ENCODE results near the gene TMEM126A.

Gene TMEM126A

DNA sequence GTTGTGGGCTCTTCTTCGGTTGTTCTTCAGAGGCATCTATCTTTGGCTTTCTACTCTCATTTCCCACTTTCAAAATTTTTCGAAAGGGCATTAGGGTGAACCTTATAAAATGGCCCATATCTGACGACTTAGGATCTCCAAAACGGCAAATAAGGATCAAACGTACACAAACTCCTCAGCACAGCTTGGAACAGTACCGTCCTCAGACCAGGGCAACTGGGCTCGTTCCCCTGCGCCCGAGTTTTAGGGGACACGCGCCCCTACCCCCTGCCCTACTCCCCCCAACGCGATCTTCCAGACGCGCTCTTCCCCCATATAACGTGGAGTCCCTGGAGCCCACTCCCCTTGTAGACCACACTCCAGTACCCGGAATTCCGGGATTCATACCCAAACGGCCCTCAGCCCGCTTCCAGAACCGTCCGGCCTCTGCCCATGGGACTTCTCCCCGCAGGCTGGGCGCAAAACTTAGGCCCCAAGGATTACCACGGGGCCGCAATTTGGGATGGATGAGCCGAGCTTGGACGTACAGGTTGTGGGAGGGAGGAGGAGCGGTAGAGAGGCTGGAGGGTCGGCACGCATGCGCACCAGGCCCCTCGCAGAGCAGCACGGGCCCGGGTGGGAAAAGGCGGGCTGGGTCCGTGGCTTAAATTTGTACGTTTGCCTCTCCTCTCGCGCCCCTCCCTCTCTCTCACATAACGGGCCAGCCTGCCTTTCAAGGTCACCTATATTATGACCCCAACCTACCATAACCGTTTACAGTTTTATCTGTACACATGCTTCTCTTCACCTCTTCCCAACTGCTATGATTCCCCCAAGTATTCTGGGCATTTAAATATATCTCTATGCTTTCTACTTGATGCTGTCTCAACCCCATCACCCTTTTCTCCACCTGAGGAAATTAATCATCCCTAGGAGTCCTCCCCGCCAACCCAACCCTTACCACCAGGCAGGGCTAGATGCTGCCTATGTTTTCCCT, 34.9 kb downstream of the TMEM126A start:
- no peak for TF ChIP-seq CTCF (IDR thresholded peaks at IDR 0.05; ENCODE audit: poor library complexity, severe bottlenecking)
- no peak for DNase-seq (ENCODE audit: low spot score)
- ATAC-seq (ENCODE audit: low read depth), result no peak; the same call in 2 of the 3 replicates

DNA sequence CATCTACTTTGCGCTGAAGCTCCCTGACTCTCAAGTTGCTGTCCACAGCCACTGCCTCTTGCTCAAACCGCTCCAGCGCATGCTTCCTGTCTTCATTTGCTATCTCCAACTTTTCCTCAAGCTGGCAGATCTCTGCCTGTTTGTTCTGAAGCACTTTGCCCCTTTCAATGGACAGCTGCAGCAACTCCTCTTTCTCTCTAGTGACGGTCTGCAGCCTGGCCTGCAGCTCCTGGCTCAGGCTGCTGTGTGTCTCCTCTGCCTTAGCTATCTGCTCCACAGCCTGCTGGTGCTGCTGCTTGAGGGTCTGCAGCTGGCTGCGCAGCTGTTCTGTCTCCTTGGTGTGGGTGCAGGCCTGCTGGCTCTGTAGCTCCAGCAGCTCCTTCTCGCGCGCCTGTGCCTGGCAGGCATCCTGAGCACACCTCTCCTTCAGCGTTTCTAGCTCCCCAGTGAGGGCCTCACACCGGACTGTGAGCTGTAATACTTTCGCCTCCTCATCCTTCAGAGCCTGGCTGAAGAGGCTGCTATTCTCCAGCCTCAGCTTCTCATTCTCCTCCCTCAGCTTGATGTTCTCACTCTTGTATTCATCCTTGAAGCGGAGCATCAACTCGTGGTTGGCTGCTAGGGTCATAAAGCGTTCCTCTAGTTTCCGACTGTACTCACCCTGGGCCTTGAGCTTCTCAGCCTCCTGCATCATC, 37.5 kb downstream of the TMEM126A start:
- ATAC-seq (ENCODE audit: low read depth) (no peak), DNase-seq (ENCODE audit: low spot score) (no peak)
- Histone ChIP-seq H3K4me1 (ENCODE audit: insufficient read depth, poor library complexity, severe bottlenecking) (no peaks in the 10 kb centered on the region), H3K9me3 (ENCODE audit: severe bottlenecking) (no peaks in the 10 kb centered on the region), H3K27ac (ENCODE audit: poor library complexity, severe bottlenecking) (no peak overlapping the region), H3K36me3 (ENCODE audit: low read depth) (no peaks in the 10 kb centered on the region), H3K27me3 (ENCODE audit: insufficient read depth, poor library complexity, severe bottlenecking) (no peaks in the 10 kb centered on the region), H3K4me3 (ENCODE audit: severe bottlenecking) (no peak overlapping the region)
- TF ChIP-seq CTCF (IDR thresholded peaks at IDR 0.05; ENCODE audit: poor library complexity, severe bottlenecking), result no peak

More for the DNA sequence above, 34.9 kb downstream of the TMEM126A start:
- Histone ChIP-seq H3K27ac (ENCODE audit: poor library complexity, severe bottlenecking) (no peak overlapping the region), H3K9me3 (ENCODE audit: severe bottlenecking) (no peaks in the 10 kb centered on the region), H3K4me3 (ENCODE audit: severe bottlenecking) (peak overlapping the region; percentile 8), H3K27me3 (ENCODE audit: insufficient read depth, poor library complexity, severe bottlenecking) (no peaks in the 10 kb centered on the region), H3K4me1 (ENCODE audit: insufficient read depth, poor library complexity, severe bottlenecking) (no peaks in the 10 kb centered on the region), H3K36me3 (ENCODE audit: low read depth) (no peaks in the 10 kb centered on the region)

DNA sequence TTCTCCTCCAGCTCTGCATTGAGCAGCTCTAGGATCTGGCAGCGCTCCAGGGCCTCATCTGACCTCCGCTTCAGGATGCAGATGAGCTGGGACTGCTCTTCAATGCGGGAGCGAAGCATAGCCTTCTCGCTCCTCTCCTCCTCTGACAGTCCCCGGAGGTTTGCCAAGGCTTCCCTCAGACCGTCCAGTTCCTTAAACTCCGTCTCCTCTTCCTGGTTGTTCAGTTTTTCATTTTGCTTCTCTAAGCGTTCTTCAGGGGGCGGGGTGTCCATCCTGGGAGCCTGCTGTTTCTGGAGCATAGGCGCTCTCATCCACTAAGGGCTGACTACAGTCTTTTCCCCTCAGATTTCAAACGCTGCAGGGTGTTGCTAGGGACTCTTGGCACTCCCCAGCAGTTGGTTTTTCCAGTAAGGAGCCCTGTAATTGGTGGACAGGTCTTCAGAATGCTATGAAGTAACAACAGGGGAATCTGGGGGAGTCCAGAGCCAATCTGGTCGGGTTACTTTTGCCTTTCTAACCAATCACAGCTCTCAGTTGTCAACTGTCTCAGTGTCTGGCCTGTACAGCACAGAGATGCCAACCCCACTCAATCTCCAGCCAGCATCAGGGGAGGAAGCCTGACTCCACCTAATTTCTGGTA, 38.2 kb downstream of the TMEM126A start, which contains the start of gene CCDC89:
TSS of gene CCDC89 (minus strand) at position 376 of the 640 bp plus-strand sequence. CDS start at position 311, 65 bp downstream.
- H3K36me3 ChIP-seq (ENCODE audit: low read depth), result no peaks in the 10 kb centered on the region
- no peak within 1 kb of the TSS for H3K27ac ChIP-seq (ENCODE audit: poor library complexity, severe bottlenecking)
- no peaks in the 10 kb centered on the region for H3K4me1 ChIP-seq (ENCODE audit: insufficient read depth, poor library complexity, severe bottlenecking)
- ATAC-seq (ENCODE audit: low read depth), result peak; percentile 36; the same call in 2 of the 3 replicates
- H3K9me3 ChIP-seq (ENCODE audit: severe bottlenecking), result no peaks in the 10 kb centered on the region
- H3K4me3 ChIP-seq (ENCODE audit: severe bottlenecking), result no peak within 1 kb of the TSS
- TF ChIP-seq CTCF (IDR thresholded peaks at IDR 0.05; ENCODE audit: poor library complexity, severe bottlenecking), result no peak
- DNase-seq (ENCODE audit: low spot score), result no peak
- H3K27me3 ChIP-seq (ENCODE audit: insufficient read depth, poor library complexity, severe bottlenecking), result no peaks in the 10 kb centered on the region

GRCh38 chr11:85694385-85694980, 46.7 kb downstream of the TMEM126A start:
- Histone ChIP-seq H3K4me1 (ENCODE audit: insufficient read depth, poor library complexity, severe bottlenecking) (no peaks in the 10 kb centered on the region), H3K36me3 (ENCODE audit: low read depth) (no peaks in the 10 kb centered on the region), H3K9me3 (ENCODE audit: severe bottlenecking) (no peaks in the 10 kb centered on the region), H3K4me3 (ENCODE audit: severe bottlenecking) (no peak overlapping the region), H3K27ac (ENCODE audit: poor library complexity, severe bottlenecking) (no peak overlapping the region), H3K27me3 (ENCODE audit: insufficient read depth, poor library complexity, severe bottlenecking) (no peaks in the 10 kb centered on the region)
- ATAC-seq (ENCODE audit: low read depth) (peak; percentile 50; the same call in 1 of the 3 replicates), DNase-seq (ENCODE audit: low spot score) (no peak)
- peak; percentile 76 for TF ChIP-seq CTCF (IDR thresholded peaks at IDR 0.05; ENCODE audit: poor library complexity, severe bottlenecking)

All from RWPE2 (cell line).